Measurements from ENCODE around the gene NONO.
"Not testable (repeated sequence)": the region's sequence is repeated elsewhere in the genome, so short reads cannot be mapped to it uniquely, and the experiment has no call there.

NONO gene

DNA sequence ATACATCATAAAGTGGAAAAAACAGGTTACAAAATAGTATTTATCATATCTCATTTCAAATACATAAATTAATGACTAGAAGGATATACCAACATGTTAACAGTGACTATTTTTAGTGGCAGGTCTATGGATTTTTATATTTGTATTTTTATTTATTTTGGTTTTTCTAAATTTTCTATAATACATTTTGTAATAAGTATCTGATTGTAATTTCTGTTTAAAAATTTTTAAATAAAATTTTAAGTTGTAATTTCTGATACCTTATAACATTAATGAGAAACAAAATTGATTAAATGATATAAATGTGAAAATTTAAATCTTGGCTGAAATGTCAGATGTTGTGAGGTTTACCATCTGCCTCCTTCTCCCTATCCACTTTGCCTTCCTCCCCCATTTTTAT, 2.5 kb downstream of the NONO start:
- FAIRE-seq = peak; percentile 86

DNA sequence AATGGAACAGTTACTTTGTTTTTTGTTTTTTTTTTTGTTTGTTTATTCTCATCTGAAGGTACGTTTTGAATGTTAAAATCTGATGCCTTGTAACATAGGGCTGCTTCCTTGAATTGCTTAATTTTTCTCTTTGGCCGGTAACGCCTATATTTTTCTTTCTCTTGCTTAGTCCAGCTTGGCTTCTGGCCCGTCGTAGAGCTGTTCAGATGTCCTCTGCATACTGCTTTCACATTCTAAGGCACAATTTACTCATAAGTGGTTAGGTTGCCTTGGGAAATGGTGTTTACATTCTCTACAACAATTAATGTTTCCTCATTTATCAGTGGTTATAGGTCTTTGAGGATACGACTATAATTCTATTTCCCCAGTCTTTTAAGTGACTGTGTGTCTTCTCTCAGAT, 7.9 kb downstream of the NONO start:
- no peak for FAIRE-seq

DNA sequence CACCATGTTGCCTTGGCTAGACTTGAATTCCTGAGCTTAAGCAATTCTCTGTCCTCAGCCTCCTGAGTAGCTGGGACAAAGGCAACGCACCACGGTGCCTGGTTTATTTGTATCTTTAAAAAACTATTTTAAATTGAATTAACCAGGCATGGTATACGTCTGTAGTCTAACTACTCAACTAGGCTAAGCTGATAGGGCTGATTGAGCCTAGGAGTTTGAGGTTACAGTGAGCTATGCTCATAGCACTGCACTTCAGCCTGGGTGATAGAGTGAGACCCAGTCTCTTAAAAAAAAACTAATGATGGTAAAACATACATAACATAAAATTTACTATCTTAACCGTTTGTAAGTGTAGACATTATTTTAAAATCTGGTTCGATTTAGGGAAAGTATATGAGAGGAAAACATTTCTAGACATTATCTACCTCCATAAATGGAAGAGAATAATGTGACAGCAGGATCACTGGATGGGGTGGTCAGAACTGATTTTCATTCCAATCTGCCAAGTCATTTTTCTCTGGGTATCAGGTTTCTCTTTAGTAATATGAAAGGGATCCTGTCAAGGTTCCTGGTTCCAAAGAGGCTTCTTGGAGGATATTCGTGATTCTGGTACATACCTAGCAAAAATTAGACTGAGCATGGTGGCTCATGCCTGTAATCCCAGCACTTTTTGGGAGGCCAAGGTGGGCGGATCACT, 9.4 kb downstream of the NONO start:
- FAIRE-seq = no peak

DNA sequence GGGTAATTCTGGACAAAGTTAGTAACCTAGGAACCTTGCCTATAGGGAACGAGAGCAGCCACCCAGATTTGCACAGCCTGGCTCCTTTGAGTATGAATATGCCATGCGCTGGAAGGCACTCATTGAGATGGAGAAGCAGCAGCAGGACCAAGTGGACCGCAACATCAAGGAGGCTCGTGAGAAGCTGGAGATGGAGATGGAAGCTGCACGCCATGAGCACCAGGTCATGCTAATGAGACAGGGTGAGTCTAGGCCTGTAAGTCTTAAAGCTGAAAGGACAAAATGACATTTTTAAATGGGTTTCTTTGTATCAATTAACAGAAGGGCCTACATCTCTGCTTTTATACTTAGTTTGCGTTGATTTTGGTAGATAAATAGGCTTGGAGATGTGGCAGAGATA, 13.4 kb downstream of the NONO start:
- FAIRE-seq = no peak

DNA sequence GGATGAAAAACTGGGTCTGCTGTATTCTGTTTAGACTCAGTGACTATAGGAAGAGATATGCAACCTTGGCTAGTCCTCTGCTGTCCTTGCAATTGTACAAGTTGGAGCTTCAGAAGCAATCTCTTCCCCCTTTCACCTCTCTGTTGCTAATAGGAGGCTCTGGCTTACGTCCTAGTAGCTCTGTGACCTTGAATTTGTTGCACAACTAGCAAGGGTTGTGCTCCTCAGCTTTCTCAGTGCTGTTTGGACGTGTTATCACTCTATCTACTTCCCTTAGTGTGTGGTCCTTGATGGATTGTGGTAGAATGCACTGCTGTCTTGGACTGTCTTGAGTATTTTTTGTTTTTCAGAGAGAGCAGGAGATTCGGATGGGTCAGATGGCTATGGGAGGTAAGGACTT, 14.7 kb downstream of the NONO start:
- no peak for FAIRE-seq

DNA sequence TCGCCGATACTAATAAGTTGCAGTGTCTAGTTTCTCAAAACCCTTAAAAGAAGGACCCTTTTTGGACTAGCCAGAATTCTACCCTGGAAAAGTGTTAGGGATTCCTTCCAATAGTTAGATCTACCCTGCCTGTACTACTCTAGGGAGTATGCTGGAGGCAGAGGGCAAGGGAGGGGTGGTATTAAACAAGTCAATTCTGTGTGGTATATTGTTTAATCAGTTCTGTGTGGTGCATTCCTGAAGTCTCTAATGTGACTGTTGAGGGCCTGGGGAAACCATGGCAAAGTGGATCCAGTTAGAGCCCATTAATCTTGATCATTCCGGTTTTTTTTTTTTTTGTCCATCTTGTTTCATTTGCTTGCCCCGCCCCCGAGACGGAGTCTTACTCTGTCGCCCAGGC, 16.6 kb downstream of the NONO start:
- FAIRE-seq = not testable (repeated sequence)

DNA sequence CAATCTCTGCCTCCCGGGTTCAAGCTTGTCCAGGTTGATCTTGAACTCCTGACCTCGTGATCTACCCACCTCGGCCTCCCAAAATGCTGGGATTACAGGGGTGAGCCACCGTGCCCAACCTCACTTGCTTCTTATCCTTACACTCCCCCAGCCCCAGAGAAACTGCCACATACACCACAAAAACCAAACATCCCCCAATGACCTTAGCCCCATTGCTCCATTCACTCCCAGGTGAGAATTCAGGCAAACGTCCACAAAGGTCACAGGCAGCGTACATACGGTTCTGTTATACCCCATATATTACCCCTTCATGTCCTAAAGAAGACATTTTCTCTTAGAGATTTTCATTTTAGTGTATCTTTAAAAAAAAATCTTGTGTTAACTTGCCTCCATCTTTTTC, 17.1 kb downstream of the NONO start:
- not testable (repeated sequence) for FAIRE-seq

DNA sequence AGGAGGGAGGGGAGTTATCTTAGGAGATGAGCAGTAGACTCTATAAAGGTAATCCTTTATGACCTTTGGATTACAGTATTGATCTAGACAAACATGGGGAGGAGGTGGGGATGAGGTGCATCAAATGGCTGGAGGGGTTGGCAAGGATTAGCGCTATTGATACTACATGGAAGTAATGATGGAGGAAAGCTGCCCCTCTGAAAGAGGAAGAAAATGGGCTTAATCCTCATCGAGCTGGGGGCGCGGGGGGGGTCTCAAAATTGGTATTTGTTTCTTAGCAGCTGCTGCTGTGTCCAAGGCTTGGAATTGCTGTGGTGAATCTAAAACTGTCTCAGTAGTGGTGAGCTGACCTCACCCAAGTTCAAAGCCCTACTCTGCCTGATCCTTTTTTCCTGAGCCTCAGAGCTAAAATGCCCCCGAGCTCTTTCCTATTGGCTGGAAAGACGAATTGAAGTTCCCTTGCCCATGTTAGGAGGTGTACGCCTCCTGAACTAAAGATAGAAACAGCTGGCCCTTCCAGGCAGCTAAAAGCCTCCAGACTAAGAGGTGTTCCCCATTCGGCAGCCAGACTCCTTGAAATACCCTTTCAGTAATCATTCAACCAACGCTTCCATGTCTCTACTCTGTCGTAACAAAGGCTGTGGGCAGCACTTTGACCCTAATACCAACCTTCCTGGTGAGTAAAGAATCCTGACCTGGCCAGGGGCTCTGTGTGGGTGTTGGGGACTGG, 17.9 kb downstream of the NONO start, which contains the start of gene ITGB1BP2:
TSS of gene ITGB1BP2 (plus strand) at position 556 of the 730 bp plus-strand sequence. CDS start at position 613, 57 bp downstream.
- peak; percentile 96 for FAIRE-seq

DNA sequence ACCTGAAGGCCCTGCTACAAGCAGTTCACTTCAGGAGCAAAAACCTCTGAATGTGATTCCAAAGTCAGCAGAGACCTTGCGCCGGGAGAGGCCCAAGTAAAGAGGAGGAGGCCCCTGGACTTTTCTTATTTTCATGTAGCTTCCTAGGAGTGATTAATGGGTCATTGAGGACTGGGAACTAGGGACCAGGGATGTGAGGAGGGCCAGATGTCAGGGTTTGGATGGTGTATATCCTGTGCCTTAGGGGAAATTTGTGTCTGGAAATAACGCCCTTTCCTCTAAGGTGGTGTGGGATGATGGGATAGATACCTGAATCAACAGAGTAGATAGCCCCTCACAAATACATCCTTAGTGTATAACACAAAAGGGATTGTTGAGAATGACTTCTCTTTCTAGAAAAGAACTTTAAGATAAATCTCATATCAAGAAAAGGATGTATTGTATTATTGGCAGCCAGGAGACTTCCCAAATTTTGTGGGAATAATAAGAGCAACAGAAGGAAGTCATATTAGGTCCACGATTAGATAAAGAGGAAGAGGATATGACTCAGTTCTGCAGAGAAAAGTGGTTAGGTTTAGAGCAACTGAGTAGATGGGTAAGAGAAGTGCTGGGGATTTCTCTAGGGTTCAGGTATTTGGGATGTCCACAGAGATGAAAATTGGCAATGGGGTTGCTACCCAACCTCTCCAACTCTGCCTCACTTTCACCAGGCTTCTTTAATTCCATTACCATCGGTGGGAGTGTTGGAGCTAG, 19.2 kb downstream of the NONO start:
- no peak for FAIRE-seq

DNA sequence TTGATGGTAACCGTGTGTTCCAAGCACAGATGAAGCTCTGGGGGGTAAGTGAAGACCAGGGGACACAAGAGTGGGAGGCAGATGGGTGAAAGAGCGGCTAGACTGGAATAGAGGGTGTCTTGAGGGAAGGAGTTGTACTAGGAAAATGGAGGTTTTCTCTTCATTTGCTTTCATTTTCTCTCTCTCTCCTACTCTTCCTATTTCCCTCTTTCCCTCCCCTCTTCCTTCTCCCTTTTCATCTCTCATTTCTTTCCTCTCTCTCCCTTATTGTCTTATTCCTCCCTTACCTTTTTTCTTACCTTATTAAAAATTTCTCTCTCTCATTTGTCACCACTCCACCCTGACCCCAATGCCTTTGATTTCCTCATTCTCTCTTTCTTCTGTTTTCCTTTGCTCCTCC, 21.1 kb downstream of the NONO start:
- FAIRE-seq = no peak

DNA sequence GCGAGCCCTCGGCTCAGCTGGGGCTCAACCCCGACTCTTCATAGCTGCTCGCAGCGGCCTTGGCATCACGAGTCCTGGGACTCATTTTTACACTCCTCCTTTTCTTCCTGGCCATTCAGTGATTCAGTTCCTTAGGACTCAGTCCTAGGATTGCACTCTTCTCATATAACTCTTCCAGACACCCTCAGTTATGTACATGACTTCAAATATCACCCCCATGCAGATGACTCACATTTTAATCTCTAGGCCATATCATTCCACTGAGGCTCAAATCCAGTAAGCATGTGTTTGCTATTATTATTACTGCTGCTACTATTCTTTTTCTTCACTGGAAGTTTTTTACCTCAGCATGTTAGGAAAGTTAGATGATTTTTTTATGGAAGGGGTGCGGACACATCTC, 32.5 kb downstream of the NONO start:
- FAIRE-seq = no peak

DNA sequence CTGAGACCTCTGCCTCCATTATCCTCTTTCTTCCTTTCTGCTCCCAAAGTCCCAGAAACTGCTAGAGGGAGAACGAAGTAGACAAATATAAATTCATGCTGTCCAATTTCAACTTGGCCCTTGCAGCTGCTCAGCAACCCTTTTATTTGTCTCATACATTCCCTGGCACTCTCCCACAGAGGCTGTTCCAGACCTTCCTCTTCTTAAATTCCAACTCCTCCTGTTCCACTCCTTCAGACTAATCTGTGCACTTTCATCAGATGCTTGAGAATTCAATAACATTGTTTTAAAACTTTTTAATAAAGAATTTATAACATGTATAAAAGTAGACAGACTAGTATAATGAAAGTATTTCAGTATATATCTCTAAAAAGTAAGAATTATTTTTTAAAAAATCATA, 33.5 kb downstream of the NONO start:
- not testable (repeated sequence) for FAIRE-seq

DNA sequence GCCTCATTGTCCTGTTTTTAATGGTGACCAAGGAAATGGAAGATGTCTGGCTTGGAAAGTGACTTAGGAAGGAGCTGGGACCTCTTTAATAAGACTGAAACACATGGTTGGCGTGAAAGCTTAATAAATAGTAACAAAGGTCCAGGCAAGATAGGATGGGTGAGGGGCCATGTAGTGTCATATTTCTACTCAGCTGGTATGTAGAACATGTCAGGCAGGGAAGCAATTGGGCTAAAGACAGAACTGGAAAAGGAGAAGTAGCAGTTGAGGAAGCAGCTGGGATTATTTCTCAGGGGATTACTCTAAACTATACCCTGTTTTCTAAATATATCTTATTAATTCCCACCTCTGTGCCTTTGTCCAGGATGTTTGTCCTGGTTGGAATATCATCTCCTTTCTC, 36.7 kb downstream of the NONO start:
- FAIRE-seq = no peak

DNA sequence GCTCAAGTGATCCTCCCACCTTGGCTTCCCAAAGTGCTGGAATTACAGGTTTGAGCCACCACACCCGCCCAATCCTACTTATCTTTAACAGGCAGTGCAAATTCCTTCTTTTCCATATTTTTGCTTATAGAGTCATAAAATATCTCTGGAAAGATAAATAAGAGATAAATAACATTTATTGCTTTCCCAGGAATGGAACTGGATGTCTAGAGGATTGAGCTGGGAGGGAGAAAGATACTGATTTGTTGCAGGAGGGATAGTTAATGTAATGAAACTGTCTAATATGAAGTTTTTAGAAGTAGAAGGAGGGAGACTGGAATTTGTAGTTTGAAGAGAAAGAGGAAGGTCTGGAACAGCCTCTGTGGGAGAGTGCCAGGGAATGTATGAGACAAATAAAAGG, 38.3 kb downstream of the NONO start:
- no peak for FAIRE-seq

DNA sequence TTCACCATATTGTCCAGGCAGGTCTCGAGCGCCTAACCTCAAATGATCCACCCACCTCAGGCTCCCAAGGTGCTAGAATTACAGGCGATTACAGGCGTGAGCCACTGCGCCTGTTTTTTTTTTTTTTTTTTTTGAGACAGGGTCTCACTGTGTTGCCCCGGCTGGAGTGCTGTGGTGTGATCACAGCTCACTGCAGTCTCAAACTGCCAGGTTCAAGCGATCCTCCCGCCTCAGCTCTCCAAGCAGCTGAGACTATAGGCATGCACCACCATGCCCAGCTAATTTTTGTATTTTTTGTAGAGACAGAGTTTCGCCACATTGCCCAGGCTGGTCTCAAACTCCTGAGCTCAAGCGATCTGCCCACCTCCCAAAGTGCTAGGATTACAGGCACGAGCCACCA, 41.0 kb downstream of the NONO start:
- not testable (repeated sequence) for FAIRE-seq

DNA sequence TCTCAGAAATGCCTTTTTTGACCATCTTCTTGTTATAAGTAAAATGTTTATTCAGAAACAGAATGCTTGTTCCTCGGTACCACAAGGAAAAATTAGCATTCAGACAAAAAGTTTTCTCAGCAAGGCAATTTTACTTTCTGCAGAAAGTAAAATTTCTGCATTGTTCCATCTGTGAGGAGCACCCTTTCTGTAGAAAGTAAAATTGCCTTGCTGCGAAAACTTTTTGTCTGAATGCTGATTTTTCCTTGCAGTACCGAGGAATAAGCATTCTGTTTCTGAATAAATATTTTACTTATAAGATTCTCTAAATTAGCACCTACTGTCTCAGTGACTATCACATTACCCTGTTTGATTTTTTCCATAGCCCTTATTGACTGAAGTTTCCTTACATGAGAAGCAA, 43.0 kb downstream of the NONO start:
- no peak for FAIRE-seq

DNA sequence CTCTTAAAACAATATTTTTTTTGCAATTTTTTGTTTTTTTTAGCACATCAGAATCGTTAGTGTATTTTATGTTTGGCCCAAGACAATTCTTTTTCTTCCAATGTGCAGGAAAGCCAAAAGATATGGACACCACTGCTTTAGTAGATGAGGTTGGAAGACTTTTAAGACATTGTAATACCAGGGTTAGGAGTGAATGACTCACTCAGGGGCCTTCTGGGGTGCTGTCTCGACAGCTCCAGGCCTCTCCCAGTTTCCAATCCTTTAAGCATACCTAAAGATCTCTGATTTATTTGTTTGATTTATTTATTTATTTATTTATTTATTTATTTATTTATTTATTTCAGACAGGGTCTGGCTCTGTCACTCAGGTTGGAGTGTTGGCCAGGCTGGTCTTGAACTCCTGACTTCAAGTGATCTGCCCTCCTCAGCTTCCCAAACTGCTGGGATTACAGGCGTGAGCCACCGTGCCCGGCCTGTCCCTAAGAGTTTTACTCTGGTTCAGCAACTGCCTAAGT, 65.8 kb downstream of the NONO start:
- not testable (repeated sequence) for FAIRE-seq

DNA sequence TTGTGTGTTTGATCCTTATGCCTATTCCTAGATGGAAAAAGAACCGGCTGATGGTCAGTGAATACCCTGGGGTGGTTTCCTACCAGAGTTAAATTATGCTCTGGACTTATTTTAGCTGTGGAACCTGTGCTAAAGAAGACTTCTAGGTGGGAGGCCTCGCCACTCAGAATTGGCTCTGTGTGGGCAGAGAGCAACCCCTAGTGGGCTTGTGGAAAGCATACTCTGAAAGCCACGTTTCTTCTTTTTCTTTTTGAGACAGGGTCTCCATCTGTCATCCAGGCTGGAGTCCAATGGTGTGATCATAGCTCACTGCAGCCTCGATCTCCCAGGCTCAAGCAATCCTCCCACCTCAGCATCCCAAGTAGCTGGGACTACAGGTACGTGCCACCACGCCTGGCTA, 66.4 kb downstream of the NONO start:
- peak; percentile 44 for FAIRE-seq
